Activated CD4-positive, alpha-beta memory T cell treated with anti-CD3 and anti-CD28 coated beads for 36 hours (primary cell): ENCODE data around the gene YTHDC1. TPM values are rescaled to one million over a fixed set of nuclear protein-coding genes. Genes with fewer than 3 reads are reported as not detected.
A peak's percentile ranks its signal among the peaks of the same experiment; 100 is the strongest.

Source experiments
- CTCF ChIA-PET: fragments of 350-600 bp; sonication (Branson Sonifier 250); formaldehyde crosslinking; loops from one replicate; lab custom pipeline; 2021; ENCODE audit warnings: antibody characterized with exemption, inconsistent platforms; lab: Charles Lee
- POLR2A ChIA-PET: fragments of 350-600 bp; sonication (Branson Sonifier 250); formaldehyde crosslinking; loops from one replicate; lab custom pipeline; 2021; ENCODE audit warnings: antibody characterized with exemption; lab: Charles Lee
- DNase-seq: peaks from one replicate; pipeline ENCODE4 v3.0.0-alpha.2; 2020
- H3K27ac Mint-ChIP-seq: one replicate; pipeline ENCODE4 v1.8.0; 2021; ENCODE audit warnings: mixed read lengths
- H3K27me3 Mint-ChIP-seq: one replicate; pipeline ENCODE4 v1.8.0; 2021; ENCODE audit warnings: mixed read lengths
- H3K36me3 Mint-ChIP-seq: one replicate; pipeline ENCODE4 v1.8.0; 2021; ENCODE audit warnings: mixed read lengths
- H3K4me1 Mint-ChIP-seq: one replicate; pipeline ENCODE4 v1.8.0; 2021; ENCODE audit warnings: low read depth, mixed read lengths
- H3K4me3 Mint-ChIP-seq: one replicate; pipeline ENCODE4 v1.8.0; 2021; ENCODE audit warnings: mild to moderate bottlenecking, mixed read lengths
- H3K9me3 Mint-ChIP-seq: one replicate; pipeline ENCODE4 v1.8.0; 2021; ENCODE audit warnings: mixed read lengths
- intact Hi-C: fragments of 100-400 bp; cut with micrococcal nuclease; formaldehyde crosslinking; loops from one replicate; pipeline ENCODE4 v1.15.1; 2023
- total RNA-seq, 2 experiments: library from RNA; stranded (reverse); gene quantifications; one replicate each; pipeline ENCODE4 v1.2.3, GENCODE V29; 2021

YTHDC1 gene
- total RNA-seq, 2 experiments from 2014 or later = 66.8 to 68.5 TPM

DNA sequence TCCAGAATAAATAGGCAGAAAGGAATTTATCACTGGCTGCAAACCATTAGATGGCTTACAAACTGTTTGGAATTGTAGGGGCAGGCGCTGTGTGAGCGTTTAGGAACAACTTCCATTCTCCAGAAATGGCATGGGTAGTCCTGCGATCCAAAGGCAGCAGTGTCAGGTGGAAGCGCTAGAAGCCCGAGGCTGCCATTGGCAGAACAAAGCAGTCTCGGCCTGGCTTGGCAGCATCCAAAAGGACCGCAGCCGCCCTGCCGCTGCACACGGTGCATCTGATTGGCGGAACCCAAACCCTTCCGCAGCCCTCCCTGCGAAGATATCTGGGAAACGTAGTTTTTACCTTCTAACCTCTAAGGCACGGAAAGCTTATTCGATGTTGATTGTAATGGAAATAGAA is 23.6 kb upstream of the YTHDC1 start:
- no peak overlapping the region for H3K27ac Mint-ChIP-seq
- no peaks in the 10 kb centered on the region for H3K27me3 Mint-ChIP-seq
- intact Hi-C loops = loop anchor here (10.0 kb wide), 2 partner anchors 459 to 829 kb away; partner anchors contain the start of gene CENPC
- peak overlapping the region; percentile 52 for H3K4me3 Mint-ChIP-seq
- H3K9me3 Mint-ChIP-seq = no peaks in the 10 kb centered on the region
- ChIA-PET POLR2A (no interaction called here), CTCF (interaction anchor here (0.9 to 1.4 kb wide), 3 partner anchors 20 to 102 kb away, joined by 3 to 4 read pairs (median 3); no protein-coding TSS in a partner anchor)
- peak; percentile 74 for DNase-seq
- H3K4me1 Mint-ChIP-seq = peaks cover 11% of the 10 kb centered on the region
- no peaks in the 10 kb centered on the region for H3K36me3 Mint-ChIP-seq

DNA sequence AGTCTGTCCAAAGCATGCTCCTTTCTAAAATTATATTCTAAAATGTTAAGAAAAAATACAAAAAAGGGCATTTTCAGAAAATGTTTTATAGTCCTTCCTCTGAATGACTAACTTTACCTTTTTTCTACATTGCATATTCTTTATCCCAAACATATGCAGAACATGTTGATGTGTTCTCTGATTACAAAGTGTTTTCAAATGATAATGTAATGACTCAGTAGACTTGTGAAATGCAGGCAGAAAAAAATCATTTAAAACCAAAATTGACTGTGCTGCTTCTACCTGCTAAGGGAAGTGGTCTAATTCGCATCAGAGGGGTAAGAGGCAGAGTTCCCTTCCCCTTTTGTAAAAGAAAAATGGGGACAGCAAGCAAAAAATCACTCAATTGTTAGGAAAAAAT is 22.7 kb upstream of the YTHDC1 start:
- DNase-seq = no peak
- POLR2A ChIA-PET = no interaction called here
- CTCF ChIA-PET = interaction anchor here (1.6 kb wide), 1 partner anchor 101 kb away, joined by 6 read pairs; no protein-coding TSS in a partner anchor
- Mint-ChIP-seq H3K27ac (no peak overlapping the region), H3K4me1 (peaks cover 11% of the 10 kb centered on the region), H3K9me3 (no peaks in the 10 kb centered on the region), H3K27me3 (no peaks in the 10 kb centered on the region), H3K4me3 (no peak overlapping the region), H3K36me3 (no peaks in the 10 kb centered on the region)
- intact Hi-C loops = loop anchor here (10.0 kb wide), 2 partner anchors 458 to 828 kb away; partner anchors contain the start of gene CENPC

DNA sequence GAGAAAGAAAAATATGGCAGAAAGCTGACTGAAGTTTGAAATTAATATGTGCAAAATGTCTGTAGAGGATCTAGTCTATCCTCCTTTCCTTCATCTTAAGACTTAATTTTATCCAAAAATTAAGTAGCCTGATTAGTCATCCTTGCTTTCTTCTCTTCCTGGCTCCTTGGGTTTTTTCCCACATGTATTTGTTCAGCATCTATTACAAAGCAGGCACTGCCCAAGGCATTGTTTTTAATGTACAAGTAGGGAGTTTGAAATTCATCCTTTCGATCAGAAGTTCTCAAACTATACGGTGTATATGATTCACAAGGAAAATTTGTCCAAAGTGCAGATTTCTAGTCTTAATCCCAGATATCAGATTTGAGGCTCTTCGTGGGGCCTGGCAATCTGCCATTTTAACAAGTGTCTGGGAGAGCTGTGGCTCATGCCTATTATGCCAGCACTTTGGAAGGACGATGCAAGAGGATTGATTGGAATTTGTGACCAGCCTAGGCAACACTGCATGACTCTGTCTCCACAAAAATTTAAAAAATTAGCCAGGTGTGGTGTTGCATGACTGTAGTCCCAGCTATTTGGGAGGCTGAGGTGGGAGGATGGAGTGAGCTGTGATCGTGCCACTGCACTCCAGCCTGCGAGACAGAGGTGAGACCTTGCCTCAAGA is 19.4 kb upstream of the YTHDC1 start:
- CTCF ChIA-PET = no interaction called here
- H3K27me3 Mint-ChIP-seq = peaks cover 12% of the 10 kb centered on the region
- POLR2A ChIA-PET = no interaction called here

DNA sequence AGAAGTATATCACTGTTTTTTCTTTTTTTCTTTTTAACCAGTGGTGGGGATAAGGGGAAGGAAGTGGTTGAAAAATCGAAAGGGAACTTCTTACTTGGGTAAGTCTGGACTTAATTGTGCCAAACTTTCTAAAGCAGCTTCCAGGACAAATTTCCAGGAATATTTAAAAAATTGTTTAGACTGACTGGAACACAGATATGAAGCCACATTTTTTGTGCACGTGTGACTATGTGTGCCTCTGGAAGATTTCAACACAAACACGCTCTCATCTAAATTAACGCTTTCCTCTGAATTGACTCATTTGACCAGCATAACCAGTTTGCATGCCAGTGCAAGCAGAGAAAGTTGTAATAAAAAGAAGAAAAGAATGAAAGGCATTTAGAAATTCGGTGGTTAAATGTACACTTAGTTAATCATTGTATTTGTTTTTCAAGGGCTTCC is 18.8 kb upstream of the YTHDC1 start:
- no peak overlapping the region for H3K4me3 Mint-ChIP-seq
- H3K4me1 Mint-ChIP-seq = peaks cover 5% of the 10 kb centered on the region
- ChIA-PET POLR2A (no interaction called here), CTCF (no interaction called here)
- intact Hi-C loops = no loop called here
- no peak overlapping the region for H3K27ac Mint-ChIP-seq
- DNase-seq = no peak
- no peaks in the 10 kb centered on the region for H3K9me3 Mint-ChIP-seq
- H3K27me3 Mint-ChIP-seq = peaks cover 15% of the 10 kb centered on the region
- no peaks in the 10 kb centered on the region for H3K36me3 Mint-ChIP-seq

More for the DNA sequence above, 19.4 kb upstream of the YTHDC1 start:
- Mint-ChIP-seq H3K9me3 (no peaks in the 10 kb centered on the region), H3K4me3 (no peak overlapping the region), H3K27ac (no peak overlapping the region), H3K4me1 (peaks cover 5% of the 10 kb centered on the region), H3K36me3 (no peaks in the 10 kb centered on the region)
- intact Hi-C loops = no loop called here
- no peak for DNase-seq

DNA sequence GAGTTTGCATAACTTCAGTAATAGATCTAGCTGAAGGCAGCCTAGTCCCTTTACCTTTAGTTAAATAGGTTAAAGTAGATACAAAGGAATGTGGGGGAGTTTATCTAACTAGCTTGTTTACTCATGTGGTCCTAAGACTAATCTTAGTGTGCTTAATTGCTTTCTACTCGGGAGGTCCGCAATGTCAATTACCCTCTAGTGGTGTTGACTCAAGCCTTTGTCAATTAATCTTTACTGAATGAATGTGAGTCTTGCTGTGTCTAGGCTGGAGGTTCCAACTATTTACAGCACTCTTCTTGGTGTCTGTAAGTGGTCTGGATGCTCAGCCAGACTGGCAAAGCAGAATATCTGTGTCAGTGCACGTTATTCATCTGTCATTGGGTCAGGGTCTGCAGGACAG is 17.9 kb upstream of the YTHDC1 start:
- Mint-ChIP-seq H3K27ac (no peak overlapping the region), H3K27me3 (peaks cover 15% of the 10 kb centered on the region), H3K4me3 (no peak overlapping the region), H3K36me3 (no peaks in the 10 kb centered on the region), H3K4me1 (no peaks in the 10 kb centered on the region), H3K9me3 (no peaks in the 10 kb centered on the region)
- no peak for DNase-seq
- ChIA-PET POLR2A (no interaction called here), CTCF (no interaction called here)
- intact Hi-C loops = no loop called here

DNA sequence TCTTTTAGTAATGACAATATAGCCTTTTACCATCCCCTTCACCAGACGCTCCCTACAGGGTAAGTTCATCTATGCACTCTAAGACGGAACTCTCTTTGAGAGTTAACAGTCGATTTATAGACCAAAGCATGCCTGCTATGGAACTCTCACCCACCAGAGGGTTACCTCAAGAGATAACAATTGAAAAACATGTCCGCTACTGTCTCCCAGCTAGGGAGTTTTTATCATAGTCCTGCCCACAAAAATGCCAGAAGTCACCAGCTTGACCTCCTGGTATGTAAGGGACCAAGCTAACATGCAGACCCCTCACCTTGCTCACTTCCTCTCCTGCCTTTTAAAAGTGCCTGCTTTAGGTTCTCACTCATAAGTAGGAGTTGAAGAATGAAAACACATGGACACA is 16.7 kb upstream of the YTHDC1 start:
- Mint-ChIP-seq H3K27me3 (peaks cover 15% of the 10 kb centered on the region), H3K27ac (no peak overlapping the region), H3K4me3 (no peak overlapping the region), H3K9me3 (no peaks in the 10 kb centered on the region), H3K4me1 (no peaks in the 10 kb centered on the region), H3K36me3 (no peaks in the 10 kb centered on the region)
- intact Hi-C loops = no loop called here
- DNase-seq = no peak
- POLR2A ChIA-PET = no interaction called here
- CTCF ChIA-PET = no interaction called here

DNA sequence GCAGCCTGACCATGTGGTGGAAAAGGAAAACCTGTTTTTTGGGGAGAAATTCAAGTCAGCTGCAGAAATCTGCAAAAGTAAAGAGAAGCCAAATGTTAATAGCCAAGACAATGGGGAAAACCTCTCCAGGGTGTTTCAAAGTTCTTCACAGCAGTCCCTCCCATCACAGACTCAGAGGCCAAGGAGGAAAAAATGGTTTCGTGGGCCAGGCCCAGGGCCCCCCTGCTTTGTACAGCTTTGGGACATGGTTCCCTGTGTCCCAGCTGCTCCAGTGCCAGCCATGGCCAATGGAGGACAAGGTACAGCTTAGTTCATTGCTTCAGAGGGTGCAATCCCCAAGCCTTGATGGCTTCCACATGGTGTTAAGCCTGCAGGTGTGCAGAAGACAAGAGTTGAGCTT is 15.2 kb upstream of the YTHDC1 start:
- no peak overlapping the region for H3K27ac Mint-ChIP-seq
- intact Hi-C loops = no loop called here
- no peaks in the 10 kb centered on the region for H3K9me3 Mint-ChIP-seq
- no peak for DNase-seq
- H3K27me3 Mint-ChIP-seq = peaks cover 15% of the 10 kb centered on the region
- H3K4me1 Mint-ChIP-seq = no peaks in the 10 kb centered on the region
- ChIA-PET CTCF (interaction anchor here (1.5 kb wide), 1 partner anchor 10 kb away, joined by 4 read pairs; no protein-coding TSS in a partner anchor), POLR2A (no interaction called here)
- H3K4me3 Mint-ChIP-seq = no peak overlapping the region
- no peaks in the 10 kb centered on the region for H3K36me3 Mint-ChIP-seq

DNA sequence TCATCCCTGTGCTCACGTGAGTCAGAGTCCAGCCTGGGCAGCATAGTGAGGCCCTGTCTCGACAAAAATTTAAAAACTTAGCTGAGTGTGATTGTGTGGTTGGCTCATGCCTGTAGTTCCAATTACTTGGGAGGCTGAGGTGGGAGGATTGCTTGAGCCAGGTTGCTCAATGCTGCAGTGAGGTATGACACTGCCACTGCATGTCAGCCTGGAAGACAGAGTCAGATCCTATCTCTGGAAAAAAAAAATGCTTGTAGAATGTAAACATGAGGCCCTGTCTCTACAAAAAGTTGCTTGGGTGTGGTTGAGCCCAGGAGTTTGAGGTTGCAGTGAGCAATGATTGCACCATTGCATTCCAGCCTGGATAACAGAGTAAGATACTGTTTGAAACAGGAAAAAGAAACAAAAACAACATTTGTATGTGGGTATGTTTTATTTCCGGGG is 11.3 kb upstream of the YTHDC1 start:
- H3K27ac Mint-ChIP-seq = no peak overlapping the region
- H3K27me3 Mint-ChIP-seq = peaks cover 6% of the 10 kb centered on the region
- no peak overlapping the region for H3K4me3 Mint-ChIP-seq
- intact Hi-C loops = no loop called here
- ChIA-PET POLR2A (no interaction called here), CTCF (interaction anchor here (1.4 to 2.7 kb wide), 2 partner anchors 15 to 90 kb away, joined by 3 to 9 read pairs; no protein-coding TSS in a partner anchor)
- no peaks in the 10 kb centered on the region for H3K9me3 Mint-ChIP-seq
- peaks cover 8% of the 10 kb centered on the region for H3K4me1 Mint-ChIP-seq
- no peaks in the 10 kb centered on the region for H3K36me3 Mint-ChIP-seq
- DNase-seq = no peak

DNA sequence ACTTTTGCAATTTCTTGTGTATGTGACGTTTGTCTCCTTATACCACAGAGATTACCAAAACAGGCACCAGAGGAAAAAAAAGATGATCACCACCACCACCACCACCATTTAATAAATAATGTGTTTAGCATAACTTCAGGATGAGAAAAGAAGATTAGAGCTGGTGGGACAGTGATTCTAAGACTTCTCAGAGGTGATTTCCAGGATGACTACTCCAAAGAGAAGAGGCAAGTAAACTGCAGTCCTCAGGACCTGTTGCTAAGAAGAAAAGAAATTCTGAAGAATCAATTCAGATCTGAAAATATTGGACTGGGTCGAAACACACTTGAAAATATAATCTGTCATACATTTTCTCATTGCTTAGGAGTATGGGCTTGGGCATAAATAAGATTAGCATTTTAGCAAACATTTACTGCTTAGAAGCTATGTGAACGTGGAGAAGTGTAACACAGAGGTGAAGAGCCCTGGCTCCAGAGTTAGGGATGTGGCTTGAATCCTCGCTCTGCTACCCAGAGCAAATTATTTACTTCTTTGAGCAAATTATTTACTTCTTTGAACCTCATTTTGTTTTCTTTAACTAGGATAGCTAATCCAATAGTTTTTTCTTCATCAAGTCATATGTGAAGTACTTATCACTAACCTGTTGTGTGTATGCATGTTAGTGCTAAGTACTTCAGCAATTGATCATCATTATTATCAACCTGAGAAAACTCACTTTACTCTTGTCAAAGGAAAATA is 10.5 kb upstream of the YTHDC1 start:
- Mint-ChIP-seq H3K36me3 (no peaks in the 10 kb centered on the region), H3K4me1 (peaks cover 8% of the 10 kb centered on the region), H3K27me3 (peaks cover 4% of the 10 kb centered on the region), H3K9me3 (no peaks in the 10 kb centered on the region), H3K4me3 (no peak overlapping the region), H3K27ac (no peak overlapping the region)
- DNase-seq = no peak
- intact Hi-C loops = no loop called here
- POLR2A ChIA-PET = no interaction called here
- CTCF ChIA-PET = interaction anchor here (2.7 kb wide), 1 partner anchor 15 kb away, joined by 9 read pairs; no protein-coding TSS in a partner anchor

DNA sequence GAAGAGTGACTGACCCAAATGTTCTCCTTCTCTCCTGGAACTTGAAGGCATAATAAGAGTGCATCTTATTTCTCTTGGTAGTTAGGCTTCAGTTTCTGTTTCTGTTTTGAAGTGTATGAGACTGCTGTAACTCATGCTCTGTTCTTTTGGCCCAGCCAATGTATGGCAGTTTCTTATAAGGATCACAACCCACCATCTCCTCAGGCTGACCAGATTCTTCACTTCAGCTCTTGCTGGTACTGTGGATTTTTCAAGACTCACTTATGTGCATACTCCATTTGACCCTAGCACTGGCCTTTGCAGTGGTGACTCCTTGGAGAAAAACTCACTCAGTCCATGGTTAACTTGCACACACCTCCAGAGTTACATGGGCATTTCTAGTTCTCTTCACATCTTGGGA is 9.6 kb upstream of the YTHDC1 start:
- H3K36me3 Mint-ChIP-seq = no peaks in the 10 kb centered on the region
- H3K9me3 Mint-ChIP-seq = no peaks in the 10 kb centered on the region
- CTCF ChIA-PET = interaction anchor here (1.2 kb wide), 1 partner anchor 16 kb away, joined by 3 read pairs; no protein-coding TSS in a partner anchor
- H3K4me1 Mint-ChIP-seq = peaks cover 8% of the 10 kb centered on the region
- peaks cover 4% of the 10 kb centered on the region for H3K27me3 Mint-ChIP-seq
- intact Hi-C loops = loop anchor here (1.0 kb wide), 1 partner anchor 9 kb away; the partner anchor contains the start of gene YTHDC1
- POLR2A ChIA-PET = no interaction called here
- no peak for DNase-seq
- H3K27ac Mint-ChIP-seq = no peak overlapping the region
- H3K4me3 Mint-ChIP-seq = no peak overlapping the region

DNA sequence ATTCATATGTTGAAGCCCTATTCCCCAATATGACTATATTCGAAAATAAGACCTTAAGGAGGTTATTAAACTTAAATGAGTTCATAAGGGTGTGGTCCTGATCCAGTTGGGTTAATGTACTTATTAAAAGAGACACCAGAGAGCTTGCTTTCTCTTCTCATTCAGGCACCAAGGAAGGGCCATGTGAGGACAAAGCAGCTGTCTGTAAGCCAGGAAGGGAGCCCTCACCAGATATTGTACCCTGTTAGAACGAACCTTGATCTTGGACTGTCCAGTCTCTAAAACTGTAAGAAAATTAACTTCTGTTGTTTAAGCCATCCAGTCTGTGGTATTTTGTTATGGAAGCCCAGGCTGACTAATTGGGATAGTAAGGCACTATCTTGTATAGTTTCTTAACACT is 9.1 kb upstream of the YTHDC1 start:
- no peaks in the 10 kb centered on the region for H3K36me3 Mint-ChIP-seq
- H3K4me1 Mint-ChIP-seq = peaks cover 8% of the 10 kb centered on the region
- H3K27ac Mint-ChIP-seq = no peak overlapping the region
- H3K9me3 Mint-ChIP-seq = no peaks in the 10 kb centered on the region
- intact Hi-C loops = loop anchor here (1.0 kb wide), 1 partner anchor 9 kb away; the partner anchor contains the start of gene YTHDC1
- no peaks in the 10 kb centered on the region for H3K27me3 Mint-ChIP-seq
- ChIA-PET POLR2A (no interaction called here), CTCF (interaction anchor here (1.2 kb wide), 1 partner anchor 17 kb away, joined by 3 read pairs; no protein-coding TSS in a partner anchor)
- DNase-seq = no peak
- H3K4me3 Mint-ChIP-seq = no peak overlapping the region

DNA sequence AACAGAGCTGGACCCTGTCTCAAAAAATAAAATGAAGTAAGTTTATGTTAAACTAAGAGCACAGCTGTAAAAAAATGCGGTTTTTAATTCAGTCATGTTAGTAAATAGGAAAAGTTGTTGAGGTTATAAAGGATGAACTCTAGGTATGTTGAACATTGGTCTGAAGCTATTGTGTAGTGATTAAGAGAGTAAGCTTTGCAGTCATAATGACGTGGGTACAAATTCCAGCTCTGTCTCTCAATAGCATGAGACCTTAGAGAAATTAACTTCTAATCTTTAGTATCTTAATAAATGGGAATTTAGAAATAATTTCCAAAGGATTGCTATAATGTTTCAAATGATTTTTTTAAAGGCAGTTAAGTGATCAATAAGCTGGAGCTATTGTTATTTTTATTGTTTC is 2.9 kb upstream of the YTHDC1 start:
- Mint-ChIP-seq H3K27ac (no peak overlapping the region), H3K9me3 (no peaks in the 10 kb centered on the region), H3K4me1 (peaks cover 9% of the 10 kb centered on the region), H3K36me3 (peaks cover 9% of the 10 kb centered on the region), H3K4me3 (no peak overlapping the region), H3K27me3 (no peaks in the 10 kb centered on the region)
- DNase-seq = no peak
- ChIA-PET POLR2A (no interaction called here), CTCF (interaction anchor here (0.7 to 2.0 kb wide), 2 partner anchors 21 to 23 kb away, joined by 3 to 9 read pairs; no protein-coding TSS in a partner anchor)
- intact Hi-C loops = no loop called here
